Activated T-cell treated with anti-CD3 and anti-CD28 coated beads, Interleukin-2, amount 50 U/mL, for 4 hours (primary cell): Measurements from ENCODE around the gene MBNL2. TPM values are rescaled to one million over a fixed set of nuclear protein-coding genes. Genes with fewer than 3 reads are reported as not detected.
"Not testable (repeated sequence)": the region's sequence is repeated elsewhere in the genome, so short reads cannot be mapped to it uniquely, and the experiment has no call there.

Source experiments
- ATAC-seq, 2 donors: fragments of 200-7000 bp; cut with Tn5 transposase; one replicate each; pipeline ENCODE4 v1.10.0; 2021
- DNase-seq: peaks from one replicate; pipeline ENCODE4 v3.0.0-alpha.2; 2020
- H3K27me3 Mint-ChIP-seq: one replicate; pipeline ENCODE4 v1.8.0; 2021; ENCODE audit warnings: low read depth, mixed read lengths
- H3K36me3 Mint-ChIP-seq: one replicate; pipeline ENCODE4 v1.8.0; 2022; ENCODE audit warnings: mixed read lengths; ENCODE audit not compliant: insufficient read depth
- H3K4me1 Mint-ChIP-seq: one replicate; pipeline ENCODE4 v1.8.0; 2021; ENCODE audit warnings: low read depth, mixed read lengths
- H3K4me3 Mint-ChIP-seq: one replicate; pipeline ENCODE4 v1.8.0; 2021; ENCODE audit warnings: mild to moderate bottlenecking, moderate library complexity, mixed read lengths
- H3K9me3 Mint-ChIP-seq: one replicate; pipeline ENCODE4 v1.8.0; 2021; ENCODE audit warnings: mixed read lengths
- total RNA-seq, 3 donors: library from RNA; stranded (reverse); gene quantifications; one replicate each; pipeline ENCODE4 v1.2.1, GENCODE V29; 2021

MBNL2 gene
- total RNA-seq, 3 donors from 2014 or later: 10.3 to 11.7 (median 11.4) TPM

DNA sequence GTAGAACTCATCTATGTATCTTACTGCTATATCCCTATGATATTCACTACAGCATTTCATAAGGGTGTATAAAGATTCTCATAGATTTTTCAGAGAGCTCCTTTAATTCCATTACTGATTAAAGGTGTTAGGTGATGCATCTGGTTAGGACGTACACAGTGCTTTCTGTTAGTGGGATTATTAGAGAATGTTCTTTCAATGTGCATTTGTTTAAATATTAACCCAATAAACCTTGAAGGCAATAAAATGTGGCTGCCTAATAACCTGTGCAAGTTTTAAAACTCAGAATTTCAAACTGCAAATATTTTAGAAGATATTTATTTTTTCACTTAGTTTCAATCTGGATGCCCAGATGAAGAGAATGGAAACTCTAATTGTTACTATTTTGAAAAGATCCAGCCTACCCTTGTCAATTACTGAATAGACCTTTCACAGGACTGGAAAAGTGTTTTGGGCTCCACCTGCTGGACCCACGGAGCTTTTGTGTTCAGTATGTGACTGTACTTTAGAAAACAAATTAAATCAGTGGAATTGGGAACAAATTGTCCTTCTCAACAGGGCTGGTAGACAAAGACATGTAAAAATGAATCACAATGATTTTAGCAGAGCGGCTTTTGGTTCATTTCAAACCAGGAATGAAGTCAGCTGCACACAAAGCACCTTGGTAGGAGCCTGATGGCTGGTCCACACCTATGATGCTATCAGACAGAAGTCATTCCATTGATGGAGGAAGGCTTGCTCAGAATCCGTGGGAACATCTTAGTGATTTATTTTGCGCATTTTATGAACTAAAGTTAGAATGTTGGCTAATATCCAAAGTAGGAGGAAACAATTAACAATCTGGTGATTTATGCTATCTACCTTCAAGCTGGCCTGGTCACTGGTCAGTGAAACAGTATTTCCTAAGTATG, 122.4 kb downstream of the MBNL2 start:
- peaks cover 20% of the 10 kb centered on the region for H3K36me3 Mint-ChIP-seq
- no peak overlapping the region for H3K4me3 Mint-ChIP-seq
- H3K27me3 Mint-ChIP-seq: no peaks in the 10 kb centered on the region
- peaks cover 8% of the 10 kb centered on the region for H3K4me1 Mint-ChIP-seq
- ATAC-seq (peak in 1 of 2 donors; percentile 41), DNase-seq (peak; percentile 34)
- no peaks in the 10 kb centered on the region for H3K9me3 Mint-ChIP-seq

DNA sequence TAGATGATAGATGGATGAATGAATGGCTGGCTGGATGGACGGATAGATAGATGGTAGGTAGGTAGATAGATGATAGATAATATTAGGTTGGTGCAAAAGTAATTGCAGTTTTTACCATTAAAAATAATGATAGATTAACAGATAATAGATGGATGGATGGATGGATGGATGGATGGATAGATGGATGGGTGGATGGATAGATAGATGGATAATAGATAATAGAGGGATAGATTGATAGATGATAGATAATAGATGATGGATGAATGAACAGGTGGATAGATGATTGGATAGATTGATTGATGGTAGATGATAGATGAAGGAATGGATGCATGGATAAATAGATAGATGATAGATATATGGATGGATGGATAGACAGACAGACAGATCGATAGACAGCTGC, 124.0 kb downstream of the MBNL2 start:
- Mint-ChIP-seq H3K36me3 (peaks cover 32% of the 10 kb centered on the region), H3K9me3 (no peaks in the 10 kb centered on the region), H3K4me3 (no peak overlapping the region), H3K27me3 (no peaks in the 10 kb centered on the region), H3K4me1 (no peaks in the 10 kb centered on the region)
- DNase-seq: no peak
- no peak for ATAC-seq

GRCh38 chr13:97346561-97347254, 124.6 kb downstream of the MBNL2 start:
- H3K4me3 Mint-ChIP-seq: no peak overlapping the region
- no peak for DNase-seq
- H3K36me3 Mint-ChIP-seq: peaks cover 33% of the 10 kb centered on the region
- no peaks in the 10 kb centered on the region for H3K4me1 Mint-ChIP-seq
- no peak for ATAC-seq
- no peaks in the 10 kb centered on the region for H3K9me3 Mint-ChIP-seq
- H3K27me3 Mint-ChIP-seq: no peaks in the 10 kb centered on the region

DNA sequence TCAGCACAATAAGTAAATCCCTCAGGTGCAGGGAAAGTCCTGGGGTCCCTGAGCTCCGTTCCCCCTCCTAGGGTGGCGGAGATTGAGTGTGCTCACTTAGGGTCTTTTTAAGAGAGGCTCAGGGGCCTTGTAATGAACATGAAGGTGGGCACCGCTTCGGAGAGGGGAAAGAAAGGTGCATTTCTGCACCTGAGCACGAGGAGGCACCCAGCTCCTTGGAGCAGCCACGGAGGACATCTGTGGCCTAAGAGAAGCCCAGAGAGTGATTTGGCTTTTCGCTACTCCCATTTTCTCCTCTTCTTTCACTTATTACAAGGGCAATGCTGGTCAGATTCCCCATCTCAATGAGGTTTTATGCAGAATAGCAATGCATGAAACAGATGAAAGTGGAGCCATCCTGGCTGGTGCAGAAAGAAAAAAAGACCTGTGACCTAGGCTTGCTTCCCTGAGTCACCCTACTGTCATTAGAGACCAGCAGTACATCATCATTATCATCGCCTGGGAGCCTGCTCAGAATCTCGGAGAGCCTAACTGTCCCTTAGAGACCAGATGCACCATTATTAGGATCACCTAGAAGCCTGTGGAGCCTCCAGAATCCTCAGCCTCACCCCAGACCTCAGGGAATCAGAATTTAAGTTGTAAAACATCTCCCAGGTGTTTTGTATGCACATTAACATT, 125.3 kb downstream of the MBNL2 start:
- Mint-ChIP-seq H3K36me3 (peaks cover 33% of the 10 kb centered on the region), H3K9me3 (no peaks in the 10 kb centered on the region), H3K4me3 (no peak overlapping the region), H3K4me1 (no peaks in the 10 kb centered on the region), H3K27me3 (no peaks in the 10 kb centered on the region)
- DNase-seq: no peak
- no peak for ATAC-seq

GRCh38 chr13:97348569-97349100, 126.5 kb downstream of the MBNL2 start:
- H3K36me3 Mint-ChIP-seq: peaks cover 31% of the 10 kb centered on the region
- H3K4me3 Mint-ChIP-seq: no peak overlapping the region
- DNase-seq (no peak), ATAC-seq (no peak)
- no peaks in the 10 kb centered on the region for H3K27me3 Mint-ChIP-seq
- no peaks in the 10 kb centered on the region for H3K9me3 Mint-ChIP-seq
- no peaks in the 10 kb centered on the region for H3K4me1 Mint-ChIP-seq

- H3K4me3 Mint-ChIP-seq, H3K27me3 Mint-ChIP-seq, ATAC-seq, H3K9me3 Mint-ChIP-seq, H3K4me1 Mint-ChIP-seq, DNase-seq: not testable (repeated sequence)
- H3K36me3 Mint-ChIP-seq: peaks cover 32% of the 10 kb centered on the region
Measured at GRCh38 chr13:97352012-97352411, 129.9 kb downstream of the MBNL2 start.

DNA sequence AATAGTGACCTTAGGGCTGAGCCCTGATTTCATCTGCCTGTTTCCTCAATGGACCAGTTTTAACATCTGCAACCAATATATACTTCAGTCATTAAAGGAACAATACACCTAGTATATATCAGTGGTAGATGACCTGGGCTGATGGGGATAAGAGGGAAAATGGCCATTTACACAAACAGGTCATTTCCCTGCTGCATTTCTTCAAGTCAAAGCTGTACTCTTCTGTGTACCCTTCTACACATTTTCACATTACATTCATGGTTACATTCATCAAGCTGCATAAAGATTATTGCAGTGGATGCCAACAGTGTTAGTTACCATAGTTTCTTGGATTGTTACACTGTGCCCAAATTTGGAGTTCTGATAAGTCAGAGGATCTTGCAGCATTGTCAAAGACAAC, 130.7 kb downstream of the MBNL2 start:
- ATAC-seq (no peak), DNase-seq (no peak)
- no peaks in the 10 kb centered on the region for H3K4me1 Mint-ChIP-seq
- peaks cover 28% of the 10 kb centered on the region for H3K36me3 Mint-ChIP-seq
- no peaks in the 10 kb centered on the region for H3K27me3 Mint-ChIP-seq
- no peaks in the 10 kb centered on the region for H3K9me3 Mint-ChIP-seq
- H3K4me3 Mint-ChIP-seq: no peak overlapping the region

- no peak for DNase-seq
- no peak for ATAC-seq
- H3K4me1 Mint-ChIP-seq: no peaks in the 10 kb centered on the region
- H3K4me3 Mint-ChIP-seq: no peak overlapping the region
- peaks cover 30% of the 10 kb centered on the region for H3K36me3 Mint-ChIP-seq
- H3K9me3 Mint-ChIP-seq: no peaks in the 10 kb centered on the region
- no peaks in the 10 kb centered on the region for H3K27me3 Mint-ChIP-seq
Measured at GRCh38 chr13:97353927-97354675, 132.0 kb downstream of the MBNL2 start.

DNA sequence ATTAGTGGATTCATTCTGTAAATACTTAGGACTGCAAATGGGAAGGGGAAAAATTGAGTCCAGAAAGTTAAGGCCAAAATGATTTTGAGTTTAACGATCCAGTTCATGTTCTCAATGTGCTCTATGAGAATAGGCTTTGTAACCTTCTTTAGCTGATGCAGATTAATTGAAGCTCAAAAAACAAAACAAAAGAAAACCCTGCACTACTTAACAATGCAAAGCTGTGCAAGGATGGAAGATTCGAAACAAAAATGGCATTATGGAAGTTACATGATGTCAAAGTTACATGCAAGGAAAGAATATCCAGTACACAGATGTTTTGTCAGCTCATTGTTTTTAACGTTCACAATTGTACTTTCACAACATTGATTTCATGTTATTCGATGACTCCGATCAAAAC, 132.7 kb downstream of the MBNL2 start:
- no peaks in the 10 kb centered on the region for H3K27me3 Mint-ChIP-seq
- ATAC-seq (no peak), DNase-seq (no peak)
- H3K4me1 Mint-ChIP-seq: no peaks in the 10 kb centered on the region
- H3K9me3 Mint-ChIP-seq: no peaks in the 10 kb centered on the region
- H3K4me3 Mint-ChIP-seq: no peak overlapping the region
- H3K36me3 Mint-ChIP-seq: peaks cover 30% of the 10 kb centered on the region

DNA sequence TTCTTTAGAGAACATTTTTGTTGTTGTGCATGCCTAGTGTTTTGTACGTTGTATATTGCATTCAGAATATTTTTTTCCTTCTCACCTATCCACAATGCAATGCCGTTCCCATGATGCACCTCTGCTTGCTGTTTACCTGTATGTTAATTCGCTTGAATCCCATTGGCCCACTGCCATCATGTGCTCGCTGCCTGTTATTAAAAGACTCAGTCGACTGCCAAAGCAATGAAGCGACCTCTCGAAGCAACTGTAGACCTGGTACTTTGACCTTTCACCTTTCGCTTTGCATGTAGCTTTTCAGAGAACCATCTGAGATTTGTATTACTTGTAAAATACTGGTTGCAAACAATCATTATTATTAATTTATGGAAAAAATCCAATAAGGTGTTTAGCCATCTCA, 134.5 kb downstream of the MBNL2 start:
- Mint-ChIP-seq H3K4me3 (no peak overlapping the region), H3K27me3 (no peaks in the 10 kb centered on the region), H3K36me3 (peaks cover 26% of the 10 kb centered on the region), H3K4me1 (no peaks in the 10 kb centered on the region), H3K9me3 (no peaks in the 10 kb centered on the region)
- DNase-seq (no peak), ATAC-seq (no peak)

DNA sequence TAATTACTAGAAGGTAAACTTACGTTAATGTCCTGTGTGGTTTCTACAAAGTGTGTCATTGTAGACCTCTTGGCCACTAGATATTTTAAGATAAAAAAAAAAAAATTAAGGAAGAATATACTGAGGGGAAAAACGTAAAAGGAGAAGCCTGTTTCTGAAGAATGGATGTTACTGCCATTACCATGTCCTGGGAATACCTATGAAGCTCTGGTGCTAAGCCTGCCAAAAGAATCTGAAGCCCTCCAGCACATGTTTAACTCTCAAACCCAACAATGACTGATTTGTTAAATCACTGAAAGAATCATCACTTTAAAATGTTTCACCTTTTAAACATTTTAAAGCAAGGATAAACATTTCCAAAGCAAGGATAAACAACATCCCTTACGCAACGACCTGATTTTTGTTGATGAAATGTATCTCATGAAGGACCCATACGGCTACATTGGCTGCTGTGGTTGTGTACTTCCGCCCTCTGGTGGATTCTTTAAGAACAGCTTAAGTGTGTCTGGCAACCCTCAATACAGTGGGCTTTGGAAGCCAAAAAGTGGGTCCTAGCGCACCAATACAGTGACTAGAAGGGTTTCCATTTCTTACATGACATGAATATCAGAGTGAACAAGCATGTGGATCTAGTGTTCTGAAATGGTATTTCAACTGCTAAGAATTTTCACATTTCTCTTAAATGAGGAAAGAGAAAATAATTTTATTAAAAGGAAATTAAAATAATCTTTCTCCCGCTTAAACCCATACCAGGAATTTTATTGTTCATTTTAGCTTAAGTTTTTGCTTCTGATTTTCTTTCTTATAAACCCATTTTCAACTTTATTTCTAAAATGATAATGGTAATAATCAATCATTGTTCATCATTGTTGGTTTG, 137.3 kb downstream of the MBNL2 start:
- no peaks in the 10 kb centered on the region for H3K27me3 Mint-ChIP-seq
- ATAC-seq (peak; percentile 75 to 79), DNase-seq (peak; percentile 14)
- H3K4me3 Mint-ChIP-seq: no peak overlapping the region
- H3K36me3 Mint-ChIP-seq: peaks cover 39% of the 10 kb centered on the region
- H3K9me3 Mint-ChIP-seq: no peaks in the 10 kb centered on the region
- no peaks in the 10 kb centered on the region for H3K4me1 Mint-ChIP-seq

- H3K27me3 Mint-ChIP-seq: no peaks in the 10 kb centered on the region
- no peaks in the 10 kb centered on the region for H3K4me1 Mint-ChIP-seq
- no peak for ATAC-seq
- H3K4me3 Mint-ChIP-seq: no peak overlapping the region
- H3K36me3 Mint-ChIP-seq: peaks cover 39% of the 10 kb centered on the region
- H3K9me3 Mint-ChIP-seq: no peaks in the 10 kb centered on the region
- no peak for DNase-seq
Measured at GRCh38 chr13:97360610-97361009, 138.5 kb downstream of the MBNL2 start.

- Mint-ChIP-seq H3K36me3 (peaks cover 41% of the 10 kb centered on the region), H3K4me1 (peaks cover 18% of the 10 kb centered on the region), H3K27me3 (no peaks in the 10 kb centered on the region), H3K4me3 (no peak overlapping the region), H3K9me3 (no peaks in the 10 kb centered on the region)
- no peak for ATAC-seq
- DNase-seq: no peak
Measured at GRCh38 chr13:97364031-97364430, 141.9 kb downstream of the MBNL2 start.
